Measurements from ENCODE around the gene ASB9.
"Not testable (repeated sequence)": the region's sequence is repeated elsewhere in the genome, so short reads cannot be mapped to it uniquely, and the experiment has no call there.

ASB9 gene

DNA sequence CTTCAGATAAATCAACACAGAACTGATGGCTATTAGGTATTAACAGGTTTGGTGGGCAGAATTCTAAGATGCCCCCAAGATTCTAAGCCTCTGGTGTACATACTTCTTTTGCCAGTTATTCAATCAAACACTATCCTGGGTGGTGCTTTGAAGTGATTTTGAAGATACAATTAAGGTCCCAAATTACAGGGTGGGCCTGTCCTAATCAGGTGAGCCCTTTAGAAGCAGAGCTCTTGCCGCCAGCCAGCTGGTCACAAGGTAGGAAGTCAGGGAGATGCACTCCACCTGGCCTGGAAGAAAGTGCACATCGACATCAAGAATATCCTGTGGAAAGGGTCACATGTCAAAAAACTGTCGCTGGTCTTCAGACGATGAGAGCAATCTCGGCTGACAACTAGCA lies 29.5 kb downstream of the ASB9 start:
- no peak for DNase-seq

DNA sequence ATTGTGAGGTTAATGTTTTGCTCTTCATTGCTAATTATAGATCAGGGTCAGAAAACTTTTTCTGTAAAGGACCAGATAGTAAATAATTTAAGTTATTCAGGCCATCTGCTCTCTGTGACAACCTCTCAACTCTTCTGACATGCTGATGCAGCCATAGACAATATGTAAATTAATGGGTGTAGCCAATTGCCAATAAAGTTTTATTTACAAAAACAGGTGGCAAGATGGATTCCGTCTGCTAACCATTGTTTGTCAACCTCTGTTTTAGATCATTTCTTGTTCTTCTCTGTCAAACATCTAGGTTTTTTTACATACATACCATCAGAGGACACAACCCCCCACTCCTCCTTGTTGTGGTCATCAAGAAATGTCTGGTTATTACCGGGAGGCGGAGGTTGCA lies 33.7 kb downstream of the ASB9 start:
- no peak for DNase-seq

GRCh38 chrX:15235001-15235400 lies 34.9 kb downstream of the ASB9 start:
- no peak for DNase-seq

DNA sequence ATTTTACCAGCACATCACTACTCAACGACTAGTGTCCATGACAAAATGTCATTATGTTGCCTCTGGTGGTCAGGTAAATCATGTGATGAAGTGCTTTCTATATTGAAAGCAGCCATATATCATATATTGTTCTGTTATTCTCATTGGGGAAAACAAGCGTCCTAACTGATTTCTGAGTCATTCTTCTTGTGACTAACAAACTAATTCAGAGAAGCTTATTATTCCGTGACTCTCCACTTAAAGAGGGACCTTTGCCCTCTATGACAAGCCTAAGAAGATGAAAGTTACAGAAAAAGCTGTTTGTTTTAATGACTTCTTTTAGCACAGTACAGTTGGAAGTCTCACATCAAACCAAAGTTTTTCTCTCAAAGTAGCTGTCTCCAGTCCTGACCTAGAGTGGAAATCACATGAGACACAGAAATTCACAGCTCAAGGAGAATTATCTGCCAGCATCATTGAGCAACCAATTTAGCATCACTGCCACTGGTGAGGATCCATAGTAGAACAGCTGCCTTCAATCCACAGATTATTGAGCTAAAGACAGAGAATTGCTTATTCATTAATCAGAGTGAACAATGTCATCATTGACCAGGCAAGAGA lies 36.4 kb downstream of the ASB9 start:
- no peak for DNase-seq

- no peak for DNase-seq
Observed at GRCh38 chrX:15224747-15225146, 45.1 kb downstream of the ASB9 start.

DNA sequence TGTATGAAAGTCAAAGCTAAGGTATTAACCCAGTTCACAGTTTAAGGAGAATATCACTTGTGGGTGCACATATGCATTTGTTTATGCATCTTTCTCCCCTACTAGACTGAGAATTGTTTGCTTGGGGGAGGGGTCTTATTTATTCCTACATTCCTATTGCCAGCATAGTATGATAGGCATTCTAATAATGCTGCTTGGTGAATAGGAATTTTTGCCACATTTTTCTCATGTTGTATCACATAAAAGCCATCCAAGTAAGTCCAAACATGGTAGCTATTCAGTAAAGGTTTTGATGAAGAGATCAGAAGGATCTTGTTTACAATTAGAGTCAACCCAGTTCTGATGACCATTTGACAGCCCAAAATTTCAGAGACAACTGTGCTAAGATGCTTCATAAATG lies 48.6 kb downstream of the ASB9 start:
- DNase-seq, result no peak

DNA sequence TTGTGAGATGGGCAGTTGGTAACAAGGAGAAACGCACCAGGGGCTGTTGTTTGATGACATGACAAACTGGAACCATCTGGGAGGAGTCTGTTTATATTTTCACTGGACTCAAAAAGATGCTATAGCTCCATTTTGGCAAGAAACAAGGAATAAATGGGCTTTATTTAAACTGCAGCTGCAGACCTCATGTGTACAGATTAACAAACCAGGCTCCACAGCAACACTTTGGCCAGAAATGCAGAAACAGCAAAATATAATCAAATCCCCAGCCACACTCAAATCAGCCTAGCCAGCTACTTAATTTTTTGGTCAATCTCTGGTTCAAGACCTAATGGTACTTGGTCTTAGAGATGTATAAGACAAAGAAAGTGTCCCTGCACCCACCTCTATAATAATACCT lies 52.7 kb downstream of the ASB9 start:
- DNase-seq, result no peak

DNA sequence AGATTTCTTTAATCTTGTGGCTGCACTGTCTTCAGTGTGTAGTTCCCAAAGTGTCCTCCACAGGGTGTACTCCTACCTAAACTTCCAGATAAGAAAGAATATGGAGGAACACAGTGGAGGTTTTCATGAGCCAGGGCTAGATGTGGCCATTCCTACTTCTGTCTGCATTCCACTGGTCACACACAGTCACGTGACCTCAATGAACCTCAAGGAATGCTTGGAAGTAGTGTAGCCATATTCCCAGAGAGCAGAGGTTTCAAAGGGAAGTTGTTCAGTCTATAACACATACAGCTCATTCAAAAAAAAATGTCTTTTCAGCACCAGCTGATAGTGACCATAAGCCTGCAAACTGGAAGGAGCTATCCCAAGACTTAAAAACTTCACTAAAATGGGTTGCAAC lies 53.6 kb downstream of the ASB9 start:
- no peak for DNase-seq

DNA sequence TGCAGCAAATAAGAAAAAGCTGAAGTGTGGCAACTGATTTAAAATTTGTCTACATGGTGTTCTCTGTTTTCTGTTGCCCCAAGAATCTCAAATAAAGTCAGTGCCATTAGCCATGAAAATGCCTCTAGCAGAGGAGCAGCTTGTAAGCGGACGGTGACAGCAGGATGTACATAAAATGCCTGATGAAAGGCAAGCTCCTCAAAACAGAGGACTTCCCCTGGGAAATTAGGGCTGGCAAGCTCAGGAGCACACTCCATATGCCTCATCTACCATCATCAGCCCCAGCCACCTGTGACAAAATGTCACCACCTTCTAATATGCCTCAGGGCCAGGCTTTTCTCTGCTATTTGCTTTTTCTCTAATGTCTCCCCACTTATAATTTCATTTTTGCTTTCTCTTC lies 54.5 kb downstream of the ASB9 start:
- no peak for DNase-seq

GRCh38 chrX:15214588-15214987 lies 55.3 kb downstream of the ASB9 start:
- DNase-seq, result no peak

DNA sequence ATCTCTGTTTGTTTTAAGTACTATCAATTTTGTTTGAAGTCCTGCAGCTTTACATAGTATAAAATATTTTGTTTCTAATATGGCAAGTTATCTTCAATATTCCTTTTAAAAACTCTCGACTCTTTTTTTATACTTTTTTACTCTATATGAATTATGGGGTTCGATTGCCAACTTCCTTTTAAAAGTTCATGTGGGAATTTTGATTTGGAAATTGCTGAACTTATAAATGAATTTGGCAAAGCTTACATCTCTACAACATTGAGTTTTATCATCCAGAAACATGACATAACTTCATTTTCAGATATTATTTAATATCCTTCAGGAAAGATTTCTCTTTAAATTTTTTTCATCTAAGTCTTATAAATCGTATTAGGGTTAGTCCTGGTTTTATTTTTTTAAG lies 60.8 kb downstream of the ASB9 start:
- DNase-seq, result no peak

GRCh38 chrX:15207994-15208393 lies 61.9 kb downstream of the ASB9 start:
- DNase-seq, result no peak

GRCh38 chrX:15207384-15207783 lies 62.5 kb downstream of the ASB9 start:
- DNase-seq, result no peak

GRCh38 chrX:15206306-15206705 lies 63.6 kb downstream of the ASB9 start:
- DNase-seq, result no peak

- no peak for DNase-seq
Observed at GRCh38 chrX:15204130-15204751, 65.6 kb downstream of the ASB9 start.

- DNase-seq, result no peak
Observed at GRCh38 chrX:15203694-15204093, 66.2 kb downstream of the ASB9 start.

- no peak for DNase-seq
Observed at GRCh38 chrX:15202454-15203177, 67.3 kb downstream of the ASB9 start.

GRCh38 chrX:15200871-15201270 lies 69.0 kb downstream of the ASB9 start:
- DNase-seq, result no peak

- DNase-seq, result not testable (repeated sequence)
Observed at GRCh38 chrX:15198608-15199202, 71.2 kb downstream of the ASB9 start.

DNA sequence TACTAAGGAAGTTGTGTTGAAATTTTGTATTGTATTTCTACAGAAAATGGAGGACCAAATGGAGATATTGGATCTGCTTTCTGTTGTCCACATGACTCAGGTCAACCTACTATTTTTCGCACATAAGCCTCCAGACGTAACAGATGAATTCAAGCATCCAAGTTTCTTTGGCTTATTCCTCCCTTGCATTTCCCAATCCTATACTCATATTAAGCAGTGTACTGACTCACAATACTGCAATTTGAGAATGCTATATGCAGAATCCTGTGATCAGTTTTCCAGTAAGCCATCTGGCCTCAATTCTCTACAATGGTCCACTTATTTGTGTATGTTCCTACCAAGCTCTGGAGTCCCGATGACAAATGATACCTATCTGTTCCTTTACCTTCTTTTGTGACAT lies 75.7 kb downstream of the ASB9 start:
- no peak for DNase-seq

Data from eye (tissue), 1 donor.